GM23338 (cell line): ENCODE measurements around the gene OST4. TPM values are rescaled to one million over a fixed set of nuclear protein-coding genes. Genes with fewer than 3 reads are reported as not detected.

ENCODE experiments used
- EZH2 ChIP-seq: fragments of 200-600 bp; sonication (generic); IDR thresholded peaks from one replicate; pipeline ENCODE4 v1.8.0; 2017; ENCODE audit warnings: antibody characterized with exemption, mild to moderate bottlenecking, low read depth; ENCODE audit not compliant: unreplicated experiment
- JUNB ChIP-seq: IDR thresholded peaks from one replicate; pipeline ENCODE4 v1.6.1; 2016; ENCODE audit warnings: antibody characterized with exemption; ENCODE audit not compliant: unreplicated experiment
- POLR2AphosphoS5 ChIP-seq: IDR thresholded peaks from 2 replicates; pipeline ENCODE4 v1.6.1; 2016; ENCODE audit warnings: antibody characterized with exemption, low read depth
- ZNF114 ChIP-seq: fragments of 250-450 bp; sonication (Bioruptor Pico); IDR thresholded peaks from 2 replicates; pipeline ENCODE4 v1.5.0; 2020; ENCODE audit warnings: mild to moderate bottlenecking, moderate library complexity
- ZNF462 ChIP-seq: fragments of 250-450 bp; sonication (Bioruptor Pico); IDR thresholded peaks from 2 replicates; pipeline ENCODE4 v1.5.0; 2020; ENCODE audit warnings: mild to moderate bottlenecking, moderate library complexity
- polyA plus RNA-seq: library from polyadenylated mRNA; unstranded; fragments of >200 nt; fragmentation: Nextera tagmentation; extraction: Ambion mirVana; gene quantifications from 2 replicates; pipeline ENCODE4 v1.2.1, GENCODE V29; 2016
- total RNA-seq: library from RNA; depleted of rRNA; stranded (reverse); fragments of >200 nt; shearing (Covaris generic); gene quantifications from 2 replicates; pipeline ENCODE4 v1.2.3, GENCODE V29; 2014
- TF ChIP-seq, protein P1 (sequence below): IDR thresholded peaks from one replicate; pipeline ENCODE4 v1.6.1; 2018; ENCODE audit warnings: antibody characterized with exemption; ENCODE audit not compliant: unreplicated experiment
- TF ChIP-seq, protein P2 (sequence below), 2 experiments: fragments of 200-600 bp in 1 of 2; sonication (generic) in 1 of 2; conservative IDR thresholded peaks; 2 replicates each; pipeline versions ENCODE4 v1.5.1 to v1.6.1; 2016 to 2017; ENCODE audit warnings: antibody characterized with exemption in 2 of 2, low read depth in 2 of 2, mild to moderate bottlenecking in 2 of 2, moderate library complexity in 1 of 2

The OST4 gene
- total and polyA plus RNA-seq, 2 experiments from 2014 or later: 226 to 568 TPM

DNA sequence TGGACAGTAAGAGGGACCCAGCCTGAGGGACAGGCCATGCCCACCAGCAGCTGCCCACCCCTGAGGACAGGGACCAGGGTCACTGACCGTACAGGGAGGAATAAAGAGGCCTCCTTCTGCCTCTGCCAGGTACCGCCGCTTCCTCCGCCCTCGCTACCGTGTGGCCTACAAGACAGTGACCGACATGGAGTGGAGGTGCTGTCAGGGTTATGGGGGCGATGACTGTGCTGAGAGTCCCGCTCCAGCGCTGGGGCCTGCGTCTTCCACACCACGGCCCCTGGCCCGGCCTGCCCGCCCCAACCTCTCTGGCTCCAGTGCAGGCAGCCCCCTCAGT, 9.1 kb upstream of the OST4 start (continued):
- no peak for TF ChIP-seq ZNF462 (CRISPR knock-in tag)
- TF ChIP-seq JUNB: no peak
- TF ChIP-seq, protein P1, sequence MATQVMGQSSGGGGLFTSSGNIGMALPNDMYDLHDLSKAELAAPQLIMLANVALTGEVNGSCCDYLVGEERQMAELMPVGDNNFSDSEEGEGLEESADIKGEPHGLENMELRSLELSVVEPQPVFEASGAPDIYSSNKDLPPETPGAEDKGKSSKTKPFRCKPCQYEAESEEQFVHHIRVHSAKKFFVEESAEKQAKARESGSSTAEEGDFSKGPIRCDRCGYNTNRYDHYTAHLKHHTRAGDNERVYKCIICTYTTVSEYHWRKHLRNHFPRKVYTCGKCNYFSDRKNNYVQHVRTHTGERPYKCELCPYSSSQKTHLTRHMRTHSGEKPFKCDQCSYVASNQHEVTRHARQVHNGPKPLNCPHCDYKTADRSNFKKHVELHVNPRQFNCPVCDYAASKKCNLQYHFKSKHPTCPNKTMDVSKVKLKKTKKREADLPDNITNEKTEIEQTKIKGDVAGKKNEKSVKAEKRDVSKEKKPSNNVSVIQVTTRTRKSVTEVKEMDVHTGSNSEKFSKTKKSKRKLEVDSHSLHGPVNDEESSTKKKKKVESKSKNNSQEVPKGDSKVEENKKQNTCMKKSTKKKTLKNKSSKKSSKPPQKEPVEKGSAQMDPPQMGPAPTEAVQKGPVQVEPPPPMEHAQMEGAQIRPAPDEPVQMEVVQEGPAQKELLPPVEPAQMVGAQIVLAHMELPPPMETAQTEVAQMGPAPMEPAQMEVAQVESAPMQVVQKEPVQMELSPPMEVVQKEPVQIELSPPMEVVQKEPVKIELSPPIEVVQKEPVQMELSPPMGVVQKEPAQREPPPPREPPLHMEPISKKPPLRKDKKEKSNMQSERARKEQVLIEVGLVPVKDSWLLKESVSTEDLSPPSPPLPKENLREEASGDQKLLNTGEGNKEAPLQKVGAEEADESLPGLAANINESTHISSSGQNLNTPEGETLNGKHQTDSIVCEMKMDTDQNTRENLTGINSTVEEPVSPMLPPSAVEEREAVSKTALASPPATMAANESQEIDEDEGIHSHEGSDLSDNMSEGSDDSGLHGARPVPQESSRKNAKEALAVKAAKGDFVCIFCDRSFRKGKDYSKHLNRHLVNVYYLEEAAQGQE: no peak
- no peak for TF ChIP-seq EZH2
- TF ChIP-seq, protein P2, sequence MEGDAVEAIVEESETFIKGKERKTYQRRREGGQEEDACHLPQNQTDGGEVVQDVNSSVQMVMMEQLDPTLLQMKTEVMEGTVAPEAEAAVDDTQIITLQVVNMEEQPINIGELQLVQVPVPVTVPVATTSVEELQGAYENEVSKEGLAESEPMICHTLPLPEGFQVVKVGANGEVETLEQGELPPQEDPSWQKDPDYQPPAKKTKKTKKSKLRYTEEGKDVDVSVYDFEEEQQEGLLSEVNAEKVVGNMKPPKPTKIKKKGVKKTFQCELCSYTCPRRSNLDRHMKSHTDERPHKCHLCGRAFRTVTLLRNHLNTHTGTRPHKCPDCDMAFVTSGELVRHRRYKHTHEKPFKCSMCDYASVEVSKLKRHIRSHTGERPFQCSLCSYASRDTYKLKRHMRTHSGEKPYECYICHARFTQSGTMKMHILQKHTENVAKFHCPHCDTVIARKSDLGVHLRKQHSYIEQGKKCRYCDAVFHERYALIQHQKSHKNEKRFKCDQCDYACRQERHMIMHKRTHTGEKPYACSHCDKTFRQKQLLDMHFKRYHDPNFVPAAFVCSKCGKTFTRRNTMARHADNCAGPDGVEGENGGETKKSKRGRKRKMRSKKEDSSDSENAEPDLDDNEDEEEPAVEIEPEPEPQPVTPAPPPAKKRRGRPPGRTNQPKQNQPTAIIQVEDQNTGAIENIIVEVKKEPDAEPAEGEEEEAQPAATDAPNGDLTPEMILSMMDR (conservative IDR thresholded peaks at IDR 0.05; ENCODE audit: low read depth in 2 of 2): no peak
- no peak for TF ChIP-seq POLR2AphosphoS5
- TF ChIP-seq ZNF114 (CRISPR knock-in tag): no peak
